LNCaP clone FGC (cell line): Measurements from ENCODE around the gene PPIH.
A peak's percentile ranks its signal among the peaks of the same experiment; 100 is the strongest.
"Not testable (repeated sequence)": the region's sequence is repeated elsewhere in the genome, so short reads cannot be mapped to it uniquely, and the experiment has no call there.

ENCODE experiments used
- DNase-seq: peaks from one replicate; pipeline ENCODE4 v3.0.0-alpha.2; 2011; ENCODE audit warnings: low read depth
- H3K4me3 ChIP-seq: 2 replicates; pipeline ENCODE4 v1.5.1; 2011; ENCODE audit warnings: mild to moderate bottlenecking, low read depth, low read length, control low read depth
- TF ChIP-seq, protein P1 (sequence below): IDR thresholded peaks from 2 replicates; pipeline ENCODE4 v1.5.1; 2012; ENCODE audit warnings: mild to moderate bottlenecking; ENCODE audit not compliant: control insufficient read depth, insufficient read depth; ENCODE audit errors: extremely low read depth

The PPIH gene

GRCh38 chr1:42657981-42658876 is at the start of gene PPIH:
TSS of gene PPIH (plus strand) at chr1:42658423. CDS start at chr1:42658447, 24 bp downstream.
- DNase-seq: peak; percentile 84
- TF ChIP-seq, protein P1, sequence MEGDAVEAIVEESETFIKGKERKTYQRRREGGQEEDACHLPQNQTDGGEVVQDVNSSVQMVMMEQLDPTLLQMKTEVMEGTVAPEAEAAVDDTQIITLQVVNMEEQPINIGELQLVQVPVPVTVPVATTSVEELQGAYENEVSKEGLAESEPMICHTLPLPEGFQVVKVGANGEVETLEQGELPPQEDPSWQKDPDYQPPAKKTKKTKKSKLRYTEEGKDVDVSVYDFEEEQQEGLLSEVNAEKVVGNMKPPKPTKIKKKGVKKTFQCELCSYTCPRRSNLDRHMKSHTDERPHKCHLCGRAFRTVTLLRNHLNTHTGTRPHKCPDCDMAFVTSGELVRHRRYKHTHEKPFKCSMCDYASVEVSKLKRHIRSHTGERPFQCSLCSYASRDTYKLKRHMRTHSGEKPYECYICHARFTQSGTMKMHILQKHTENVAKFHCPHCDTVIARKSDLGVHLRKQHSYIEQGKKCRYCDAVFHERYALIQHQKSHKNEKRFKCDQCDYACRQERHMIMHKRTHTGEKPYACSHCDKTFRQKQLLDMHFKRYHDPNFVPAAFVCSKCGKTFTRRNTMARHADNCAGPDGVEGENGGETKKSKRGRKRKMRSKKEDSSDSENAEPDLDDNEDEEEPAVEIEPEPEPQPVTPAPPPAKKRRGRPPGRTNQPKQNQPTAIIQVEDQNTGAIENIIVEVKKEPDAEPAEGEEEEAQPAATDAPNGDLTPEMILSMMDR: no peak
- H3K4me3 ChIP-seq: peak within 1 kb of the TSS; percentile 98

GRCh38 chr1:42613803-42614131 is 44.5 kb upstream of the PPIH start:
- TF ChIP-seq, protein P1: no peak
- no peak for DNase-seq
- no peak overlapping the region for H3K4me3 ChIP-seq

DNA sequence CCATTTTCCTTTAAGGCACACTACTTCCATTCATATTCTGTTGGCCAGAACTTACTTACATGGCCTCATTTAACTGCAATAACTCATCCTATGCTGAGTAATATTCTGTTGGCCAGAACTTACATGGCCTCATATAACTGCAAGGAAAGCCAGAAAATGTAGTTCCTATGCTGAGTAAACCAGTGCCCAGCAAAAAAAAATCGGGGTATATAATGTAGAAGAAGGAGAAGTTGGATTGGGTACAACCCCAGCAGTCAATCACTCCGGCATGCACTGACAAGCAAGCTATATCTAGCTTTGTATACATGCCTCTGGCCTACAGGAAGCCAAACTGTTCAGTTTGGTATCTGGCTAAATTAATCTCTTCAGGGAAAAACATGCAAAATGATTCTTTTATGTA is 39.4 kb upstream of the PPIH start:
- TF ChIP-seq, protein P1: no peak
- no peak for DNase-seq
- no peak overlapping the region for H3K4me3 ChIP-seq

GRCh38 chr1:42620307-42620706 is 37.9 kb upstream of the PPIH start:
- DNase-seq: no peak
- no peak overlapping the region for H3K4me3 ChIP-seq
- TF ChIP-seq, protein P1: no peak

GRCh38 chr1:42621180-42621579 is 37.0 kb upstream of the PPIH start:
- not testable (repeated sequence) for DNase-seq, H3K4me3 ChIP-seq

DNA sequence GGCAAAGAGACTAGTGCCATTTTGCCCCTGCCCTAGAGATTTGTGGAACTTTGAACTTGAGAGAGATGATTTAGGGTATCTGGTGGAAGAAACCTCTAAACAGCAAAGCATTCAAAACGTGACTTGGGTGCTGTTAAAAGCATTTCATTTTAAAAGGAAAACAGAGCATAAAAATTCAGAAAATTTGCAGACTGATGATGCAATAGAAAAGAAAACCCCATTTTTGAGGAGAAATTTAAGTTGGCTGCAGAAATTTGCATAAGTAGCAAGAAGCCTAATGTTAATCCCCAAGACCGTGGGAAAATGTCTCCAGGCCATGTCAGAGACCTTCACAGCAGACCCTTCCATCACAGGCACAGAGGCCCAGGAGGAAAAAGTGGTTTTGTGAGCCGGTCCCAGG is 31.0 kb upstream of the PPIH start:
- DNase-seq: not testable (repeated sequence)

GRCh38 chr1:42639116-42639515 is 19.1 kb upstream of the PPIH start:
- TF ChIP-seq, protein P1: no peak
- H3K4me3 ChIP-seq: no peak overlapping the region
- DNase-seq: no peak

More for the DNA sequence above, 31.0 kb upstream of the PPIH start:
- H3K4me3 ChIP-seq: not testable (repeated sequence)

GRCh38 chr1:42646056-42646455 is 12.2 kb upstream of the PPIH start:
- DNase-seq: no peak
- TF ChIP-seq, protein P1: no peak
- H3K4me3 ChIP-seq: no peak overlapping the region
